ENCODE measurements around the gene COMMD4.

- no peak for TF ChIP-seq CTCF (conservative IDR thresholded peaks at IDR 0.05 in 1 of 2, IDR thresholded peaks at IDR 0.05 in 1 of 2; ENCODE audit: extremely low read depth in 1 of 2, insufficient read depth in 1 of 2, low read depth in 1 of 2, low read length in 2 of 2)
- no peak for TF ChIP-seq EZH2 (IDR thresholded peaks at IDR 0.05; ENCODE audit: borderline replicate concordance, low read length)
These were observed 24.5 kb downstream of the COMMD4 start for GRCh38 chr15:75360391-75360790.

Measured in mammary epithelial cell (primary cell).